Kasumi-1 (cell line): ENCODE results near the gene RALGDS.
"Not testable (repeated sequence)": the region's sequence is repeated elsewhere in the genome, so short reads cannot be mapped to it uniquely, and the experiment has no call there.

Experiments used
- DNase-seq, 2 experiments: peaks; one replicate each; lab custom pipeline; 2025; lab: John Stamatoyannopoulos, UW

The RALGDS gene

DNA sequence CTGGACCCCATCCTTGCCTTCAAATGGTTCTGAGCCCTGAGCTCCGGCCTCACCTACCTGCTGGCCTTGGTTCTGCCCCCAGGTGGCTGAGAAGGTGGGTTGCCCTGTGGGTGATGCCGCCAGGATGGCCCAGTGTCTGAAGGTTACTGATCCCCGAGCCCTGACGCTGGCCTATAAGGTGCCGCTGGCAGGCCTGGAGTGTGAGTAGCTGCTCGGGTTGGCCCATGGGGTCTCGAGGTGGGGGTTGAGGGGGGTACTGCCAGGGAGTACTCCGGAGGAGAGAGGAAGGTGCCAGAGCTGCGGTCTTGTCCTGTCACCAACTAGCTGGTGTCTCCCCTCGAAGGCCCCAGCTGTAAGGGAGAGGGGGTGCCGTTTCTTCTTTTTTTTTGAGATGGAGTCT is 54.0 kb downstream of the RALGDS start:
- DNase-seq: no peak

GRCh38 chr9:133066181-133066983 is 54.7 kb downstream of the RALGDS start:
- no peak for DNase-seq

GRCh38 chr9:133065070-133065388 is 56.0 kb downstream of the RALGDS start:
- no peak for DNase-seq

GRCh38 chr9:133064241-133065069 is 56.6 kb downstream of the RALGDS start:
- no peak for DNase-seq

DNA sequence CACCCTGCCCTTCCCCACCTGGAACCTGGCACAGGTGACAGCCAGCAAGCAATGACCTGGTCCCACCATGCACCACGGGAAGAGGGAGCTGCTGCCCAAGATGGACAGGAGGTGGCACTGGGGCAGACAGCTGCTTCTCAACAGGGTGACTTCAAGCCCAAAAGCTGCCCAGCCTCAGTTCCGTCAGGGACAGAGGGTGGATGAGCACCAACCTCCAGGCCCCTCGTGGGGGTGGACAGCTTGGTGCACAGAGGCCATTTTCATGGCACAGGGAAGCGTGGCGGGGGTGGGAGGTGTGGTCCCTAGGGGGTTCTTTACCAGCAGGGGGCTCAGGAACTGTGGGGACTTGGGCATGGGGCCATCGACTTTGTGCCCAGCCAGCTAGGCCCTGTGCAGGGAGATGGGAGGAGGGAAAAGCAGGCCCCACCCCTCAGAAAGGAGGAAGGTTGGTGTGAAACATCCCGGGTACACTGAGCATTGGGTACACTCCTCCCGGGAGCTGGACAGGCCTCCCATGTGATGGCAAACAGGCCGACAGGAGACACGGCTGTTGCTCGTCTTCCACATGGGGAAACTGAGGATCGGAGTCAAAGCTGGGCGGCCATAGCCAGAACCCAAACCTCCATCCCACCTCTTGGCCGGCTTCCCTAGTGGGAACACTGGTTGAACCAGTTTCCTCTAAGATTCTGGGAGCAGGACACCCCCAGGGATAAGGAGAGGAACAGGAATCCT is 57.4 kb downstream of the RALGDS start:
- DNase-seq: no peak

DNA sequence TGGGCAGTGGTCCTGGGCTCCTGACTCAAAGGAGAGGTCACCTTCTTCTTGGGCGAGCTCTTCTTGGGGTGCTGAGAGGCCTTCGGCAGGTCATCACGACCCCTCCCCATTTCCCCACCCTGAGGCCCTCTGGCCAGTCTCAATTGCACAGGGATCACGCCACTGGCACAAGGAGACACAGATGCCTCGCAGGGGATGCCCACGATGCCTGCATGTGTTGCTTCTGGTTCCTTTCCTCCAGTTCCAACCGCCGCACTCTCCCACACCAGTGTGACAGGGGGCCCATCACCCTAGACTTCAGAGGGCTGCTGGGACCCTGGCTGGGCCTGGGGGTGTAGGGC is 57.9 kb downstream of the RALGDS start:
- DNase-seq: no peak

GRCh38 chr9:133062569-133062968 is 58.5 kb downstream of the RALGDS start:
- DNase-seq: not testable (repeated sequence)

DNA sequence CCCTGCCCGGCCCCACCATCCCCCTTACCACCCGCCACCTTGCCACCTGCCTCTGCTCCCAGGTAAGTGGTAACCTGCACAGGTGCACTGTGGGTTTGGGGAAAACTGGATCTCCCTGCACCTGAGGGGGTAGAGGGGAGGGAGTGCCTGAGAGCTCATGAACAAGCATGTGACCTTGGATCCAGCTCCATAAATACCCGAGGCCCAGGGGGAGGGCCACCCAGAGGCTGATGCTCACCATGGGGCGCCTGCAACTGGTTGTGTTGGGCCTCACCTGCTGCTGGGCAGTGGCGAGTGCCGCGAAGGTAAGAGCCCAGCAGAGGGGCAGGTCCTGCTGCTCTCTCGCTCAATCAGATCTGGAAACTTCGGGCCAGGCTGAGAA is 59.3 kb downstream of the RALGDS start, which contains the start of gene CEL:
TSS of gene CEL (plus strand) at position 218 of the 382 bp plus-strand sequence. CDS start at position 240, 22 bp downstream.
- not testable (repeated sequence) for DNase-seq

- not testable (repeated sequence) for DNase-seq
Observed at GRCh38 chr9:133061019-133061763, 59.8 kb downstream of the RALGDS start.

DNA sequence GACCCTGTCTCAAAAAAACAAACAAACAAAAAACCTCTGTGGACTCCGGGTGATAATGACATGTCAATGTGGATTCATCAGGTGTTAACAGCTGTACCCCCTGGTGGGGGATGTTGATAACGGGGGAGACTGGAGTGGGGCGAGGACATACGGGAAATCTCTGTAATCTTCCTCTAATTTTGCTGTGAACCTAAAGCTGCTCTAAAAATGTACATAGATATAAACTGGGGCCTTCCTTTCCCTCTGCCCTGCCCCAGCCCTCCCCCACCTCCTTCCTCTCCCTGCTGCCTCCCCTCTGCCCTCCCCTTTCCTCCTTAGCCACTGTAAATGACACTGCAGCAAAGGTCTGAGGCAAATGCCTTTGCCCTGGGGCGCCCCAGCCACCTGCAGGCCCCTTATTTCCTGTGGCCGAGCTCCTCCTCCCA is 60.6 kb downstream of the RALGDS start:
- DNase-seq: peak; percentile 67 to 72

DNA sequence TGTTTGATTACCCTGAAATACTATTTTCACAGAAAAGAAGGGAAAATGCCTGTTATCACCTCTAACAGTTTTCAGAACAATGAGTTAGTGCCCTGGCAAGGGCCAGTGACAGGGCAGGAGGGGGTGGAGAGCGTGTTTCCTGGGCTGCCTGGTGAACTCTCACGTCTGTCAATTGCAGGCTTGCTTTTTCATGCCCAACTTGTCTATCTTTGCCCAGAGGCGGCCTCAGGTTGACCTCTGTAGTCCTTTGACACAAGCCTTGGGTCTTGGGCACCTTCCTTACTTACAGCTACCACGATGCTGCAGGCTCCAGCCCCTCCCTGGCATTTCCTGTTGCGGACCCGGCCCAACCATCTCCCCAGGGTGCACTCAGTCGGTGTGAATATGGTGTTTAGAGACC is 61.4 kb downstream of the RALGDS start:
- DNase-seq: no peak

- no peak for DNase-seq
Observed at GRCh38 chr9:133058550-133059320, 62.3 kb downstream of the RALGDS start.

GRCh38 chr9:133058071-133058470 is 63.0 kb downstream of the RALGDS start:
- DNase-seq: no peak

GRCh38 chr9:133057553-133057952 is 63.5 kb downstream of the RALGDS start:
- DNase-seq: no peak

DNA sequence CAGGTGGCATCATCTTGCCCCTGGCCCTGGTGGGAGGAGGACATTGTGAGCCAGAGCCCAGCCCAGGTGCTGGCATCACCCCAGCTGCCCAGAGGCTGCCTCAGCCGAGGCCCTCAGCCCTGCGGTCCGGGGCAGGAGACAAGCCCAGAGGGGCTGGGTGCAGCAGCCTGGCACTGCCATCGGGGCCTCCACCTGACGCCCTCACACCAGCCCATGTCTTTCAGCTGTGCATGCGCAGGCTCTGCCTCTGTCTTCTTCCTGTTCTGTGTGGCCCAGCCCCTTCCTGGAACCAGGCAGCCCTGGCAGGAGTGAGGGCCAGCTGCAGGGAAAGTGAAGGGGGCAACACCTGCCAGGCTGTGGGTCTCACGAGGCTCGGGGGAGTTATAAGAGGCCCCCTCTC is 64.0 kb downstream of the RALGDS start:
- no peak for DNase-seq

- no peak for DNase-seq
Observed at GRCh38 chr9:133056533-133056932, 64.5 kb downstream of the RALGDS start.

GRCh38 chr9:133055788-133056420 is 65.1 kb downstream of the RALGDS start:
- no peak for DNase-seq

GRCh38 chr9:133054966-133055365 is 66.1 kb downstream of the RALGDS start:
- no peak for DNase-seq

GRCh38 chr9:133054194-133054890 is 66.7 kb downstream of the RALGDS start:
- DNase-seq: no peak

- no peak for DNase-seq
Observed at GRCh38 chr9:133051966-133052539, 69.0 kb downstream of the RALGDS start.
